Ovary (tissue), 3 donors: Measurements from ENCODE around the gene GALNT10.

Experiments
- CTCF ChIP-seq, 3 donors: fragments of 450-650 bp in 2 of 3; fragments of 200-600 bp in 1 of 3; IDR thresholded peaks; one replicate each; pipeline versions ENCODE4 v1.5.1 to v1.8.0; 2016 to 2022; ENCODE audit warnings: antibody characterized with exemption in 3 of 3, mild to moderate bottlenecking in 1 of 3
- EP300 ChIP-seq: sonication (generic); formaldehyde crosslinking; IDR thresholded peaks from one replicate; pipeline ENCODE4 v1.6.1; 2017; ENCODE audit warnings: antibody characterized with exemption
- POLR2A ChIP-seq: fragments of 450-650 bp; IDR thresholded peaks from one replicate; pipeline ENCODE4 v1.6.1; 2017; ENCODE audit warnings: antibody characterized with exemption, mild to moderate bottlenecking, moderate library complexity
- donor health status: DM: no; HTN: no; CAD: no.

DNA sequence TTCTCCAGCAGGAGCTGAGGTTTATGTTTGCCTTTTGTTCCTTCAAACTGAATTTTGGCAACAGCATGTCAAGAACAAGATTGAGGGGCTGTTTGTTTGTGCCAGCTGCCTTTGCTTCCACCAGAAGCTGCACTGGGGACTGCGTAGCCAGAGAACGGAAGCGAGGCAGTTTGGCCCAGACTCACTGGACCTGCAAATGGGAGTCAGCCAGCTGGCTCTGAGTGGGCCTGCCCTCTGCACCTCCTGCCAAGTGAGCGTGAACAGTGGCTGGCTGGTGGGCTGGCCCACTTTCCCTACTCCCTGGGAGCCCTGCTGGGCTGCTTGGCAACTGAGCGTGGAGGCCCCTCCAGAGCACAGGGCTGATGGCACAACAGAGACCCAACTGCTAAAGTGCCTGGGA lies 111.6 kb downstream of the GALNT10 start:
- TF ChIP-seq POLR2A (no peak), CTCF (IDR thresholded peaks at IDR 0.05) (no peak), EP300 (no peak)
